Neutrophil (primary cell): Measurements from ENCODE around the gene ATP7B.

Source experiments
- H3K27ac ChIP-seq: fragments of 200-600 bp; sonication (generic); 2 replicates; pipeline ENCODE4 v1.5.1; 2016; ENCODE audit warnings: mild to moderate bottlenecking, moderate library complexity
- H3K27me3 ChIP-seq: fragments of 200-600 bp; sonication (generic); 2 replicates; pipeline ENCODE4 v1.6.0; 2016; ENCODE audit warnings: mild to moderate bottlenecking
- H3K36me3 ChIP-seq: fragments of 200-600 bp; sonication (generic); 2 replicates; pipeline ENCODE4 v1.5.1; 2017
- H3K4me1 ChIP-seq, 2 experiments: fragments of 200-600 bp in 1 of 2; sonication (generic) in 1 of 2; 1 replicate in 1 of 2; 2 replicates in 1 of 2; pipeline versions ENCODE4 v1.5.1 to v1.6.1; 2013 to 2016; ENCODE audit warnings: low read depth in 1 of 2, low read length in 1 of 2, mild to moderate bottlenecking in 1 of 2, moderate library complexity in 1 of 2; ENCODE audit not compliant: control insufficient read depth in 1 of 2, insufficient read depth in 1 of 2
- H3K4me3 ChIP-seq, 2 experiments: fragments of 200-600 bp in 1 of 2; sonication (generic) in 1 of 2; 1 replicate in 1 of 2; 2 replicates in 1 of 2; pipeline ENCODE4 v1.5.1; 2013 to 2016; ENCODE audit warnings: low read depth in 1 of 2, low read length in 1 of 2, mild to moderate bottlenecking in 1 of 2, moderate library complexity in 1 of 2
- H3K9me3 ChIP-seq: fragments of 200-600 bp; sonication (generic); 2 replicates; pipeline ENCODE4 v1.5.1; 2016
- CTCF ChIP-seq: fragments of 200-600 bp; sonication (generic); IDR thresholded peaks from 2 replicates; pipeline ENCODE4 v1.5.1; 2016; ENCODE audit warnings: antibody characterized with exemption

Gene ATP7B

GRCh38 chr13:51976423-51976822 lies 34.8 kb downstream of the ATP7B start:
- Histone ChIP-seq H3K9me3 (no peaks in the 10 kb centered on the region), H3K27ac (no peak overlapping the region), H3K36me3 (no peaks in the 10 kb centered on the region), H3K4me1 (no peaks in the 10 kb centered on the region), H3K4me3 (no peak overlapping the region), H3K27me3 (no peaks in the 10 kb centered on the region)
- no peak for TF ChIP-seq CTCF

- Histone ChIP-seq H3K4me1 (no peaks in the 10 kb centered on the region), H3K27ac (no peak overlapping the region), H3K9me3 (no peaks in the 10 kb centered on the region), H3K36me3 (no peaks in the 10 kb centered on the region), H3K27me3 (no peaks in the 10 kb centered on the region), H3K4me3 (no peak overlapping the region)
- TF ChIP-seq CTCF: no peak
Measured at GRCh38 chr13:51974482-51974881, 36.8 kb downstream of the ATP7B start.

DNA sequence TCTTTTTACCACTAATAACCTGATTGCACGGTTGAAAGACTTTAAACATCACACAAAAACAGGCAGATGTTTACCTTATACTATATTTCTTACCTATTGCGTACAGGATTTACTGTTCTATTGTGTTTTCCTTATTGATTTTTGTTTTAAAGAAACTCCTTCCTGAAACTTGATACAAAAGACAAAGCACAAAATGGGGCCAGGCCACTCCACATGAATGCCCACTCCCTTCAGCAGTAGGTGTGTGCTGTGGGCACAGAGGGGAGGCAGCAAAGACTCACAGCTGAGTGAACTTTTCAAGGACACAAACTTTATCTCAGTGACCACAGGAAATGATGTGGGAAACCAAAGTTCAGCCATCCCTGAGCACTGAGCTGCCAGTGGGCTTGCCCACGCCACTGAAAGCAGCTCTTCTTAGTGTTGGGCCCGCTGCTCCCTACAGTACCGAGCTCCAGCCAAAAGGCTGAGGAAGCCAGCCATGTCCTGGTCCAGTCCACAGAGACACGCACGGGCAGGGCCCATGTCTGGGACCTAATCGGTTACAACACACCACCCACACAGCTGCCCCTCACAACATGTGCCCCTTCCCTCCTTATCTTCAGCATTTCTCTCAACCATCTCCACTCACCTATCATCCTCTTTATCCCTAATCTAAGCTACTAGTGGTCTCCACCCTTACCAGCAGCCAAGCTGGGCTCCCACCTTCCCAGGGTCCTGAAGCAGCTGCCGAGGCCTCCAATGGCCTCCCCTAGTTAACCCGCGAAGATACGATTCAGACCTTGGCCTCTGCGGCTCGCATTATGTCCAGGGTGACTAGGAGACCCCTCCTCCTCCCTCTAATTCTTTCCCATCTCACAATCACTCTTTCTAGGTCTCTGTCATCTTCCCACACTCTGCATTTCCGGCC lies 39.5 kb downstream of the ATP7B start:
- H3K36me3 ChIP-seq: no peaks in the 10 kb centered on the region
- H3K4me1 ChIP-seq: no peaks in the 10 kb centered on the region
- no peaks in the 10 kb centered on the region for H3K9me3 ChIP-seq
- no peak overlapping the region for H3K4me3 ChIP-seq
- H3K27me3 ChIP-seq: no peaks in the 10 kb centered on the region
- TF ChIP-seq CTCF: no peak
- no peak overlapping the region for H3K27ac ChIP-seq

DNA sequence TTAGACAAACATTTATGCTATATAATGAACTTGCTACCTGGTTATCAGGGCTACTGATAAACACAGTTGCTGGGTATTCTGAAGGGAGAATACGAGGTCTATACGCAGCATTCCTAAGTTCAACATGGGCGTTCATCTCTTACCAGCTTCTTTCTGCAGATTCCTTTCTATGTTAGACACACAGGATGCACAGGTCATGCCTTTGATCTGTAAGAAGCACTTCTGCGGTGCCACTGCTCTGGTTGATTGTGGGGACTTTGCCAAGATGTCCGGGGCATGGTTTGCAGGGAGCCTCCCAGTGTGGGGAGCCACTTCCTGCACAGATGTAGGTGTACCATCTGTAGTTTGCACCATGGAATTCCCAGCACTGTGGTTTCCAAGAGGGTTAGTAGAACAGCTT lies 40.9 kb downstream of the ATP7B start:
- no peaks in the 10 kb centered on the region for H3K4me1 ChIP-seq
- H3K27me3 ChIP-seq: no peaks in the 10 kb centered on the region
- H3K36me3 ChIP-seq: no peaks in the 10 kb centered on the region
- H3K4me3 ChIP-seq: no peak overlapping the region
- H3K9me3 ChIP-seq: no peaks in the 10 kb centered on the region
- H3K27ac ChIP-seq: no peak overlapping the region
- no peak for TF ChIP-seq CTCF

DNA sequence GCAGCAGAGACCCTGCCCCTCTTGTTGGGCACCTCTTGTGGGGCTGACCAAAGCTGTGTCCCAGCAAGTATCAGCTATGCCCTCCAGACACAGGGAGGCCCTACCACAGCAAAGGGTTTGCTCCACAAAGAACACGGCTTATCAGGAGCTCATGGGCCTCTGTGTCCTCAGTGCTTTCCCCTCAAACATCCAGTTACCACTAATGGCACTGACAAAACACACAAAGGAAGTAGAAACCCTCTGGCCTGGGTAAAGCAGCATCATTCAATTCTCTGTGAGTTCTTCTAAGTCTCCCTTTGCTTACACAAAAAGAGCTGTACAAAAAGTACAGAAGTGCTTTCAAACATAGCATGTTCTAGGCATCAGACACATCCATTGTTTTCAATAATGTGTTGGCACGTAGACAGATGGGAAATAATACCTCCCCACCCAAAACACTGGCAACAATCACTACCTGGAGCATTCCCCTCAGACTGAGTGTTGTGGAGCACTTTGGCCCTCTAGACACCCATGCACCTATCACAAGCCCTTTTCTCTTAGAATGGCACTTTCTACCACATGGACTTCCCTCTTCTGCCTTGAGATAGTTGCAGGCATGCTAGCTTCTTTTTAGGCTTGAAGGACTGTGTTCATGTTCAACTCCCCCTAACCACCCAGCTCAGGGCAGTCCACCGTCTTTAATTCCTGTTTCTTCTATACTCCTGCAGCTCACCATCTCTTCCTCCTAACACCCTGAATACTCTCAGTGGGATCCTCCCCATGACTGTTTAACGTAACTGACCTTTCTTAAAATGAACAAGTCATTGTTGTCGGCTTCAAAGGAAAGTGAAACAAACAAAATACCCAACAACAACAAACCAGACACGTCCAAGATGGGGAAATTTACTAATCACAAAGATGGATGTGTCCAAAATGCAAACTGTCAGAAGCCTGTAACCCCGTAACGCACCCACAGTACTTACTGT lies 43.5 kb downstream of the ATP7B start:
- no peaks in the 10 kb centered on the region for H3K9me3 ChIP-seq
- H3K4me1 ChIP-seq: no peaks in the 10 kb centered on the region
- no peaks in the 10 kb centered on the region for H3K27me3 ChIP-seq
- H3K36me3 ChIP-seq: no peaks in the 10 kb centered on the region
- no peak overlapping the region for H3K4me3 ChIP-seq
- no peak for TF ChIP-seq CTCF
- H3K27ac ChIP-seq: no peak overlapping the region
